ENCODE results near the gene HECTD3. TPM values are rescaled to one million over a fixed set of nuclear protein-coding genes. Genes with fewer than 3 reads are reported as not detected.

HECTD3 gene
- polyA plus RNA-seq, 1 donor (not counting 4 experiments of a cell fraction or from before 2014, with no cell fraction given), result 28.1 TPM

- Histone ChIP-seq H3K79me2 (ENCODE audit: control insufficient read depth, insufficient read depth, low read length) (peaks cover 2% of the 10 kb centered on the region), H3K9me3 (ENCODE audit: control insufficient read depth, low read depth, low read length) (no peaks in the 10 kb centered on the region), H3K36me3 (ENCODE audit: control insufficient read depth in 2 of 2, extremely low read depth in 1 of 2, insufficient read depth in 2 of 2, low read length in 2 of 2) (peaks cover 8% of the 10 kb centered on the region in 2 experiments), H2AFZ (ENCODE audit: control insufficient read depth, low read length) (peak overlapping the region; percentile 76), H3K27ac (ENCODE audit: control insufficient read depth, insufficient read depth, low read length) (no peak overlapping the region), H3K4me1 (ENCODE audit: control insufficient read depth, extremely low read depth, insufficient read depth, low read length) (peaks cover 4% of the 10 kb centered on the region), H4K20me1 (ENCODE audit: control insufficient read depth, extremely low read depth, insufficient read depth, low read length) (no peaks in the 10 kb centered on the region), H3K4me3 (ENCODE audit: control insufficient read depth in 2 of 3, extremely low read depth in 1 of 3, insufficient read depth in 2 of 3, low read depth in 1 of 3, low read length in 3 of 3) (no peak overlapping the region), H3K27me3 (ENCODE audit: control insufficient read depth, extremely low read depth, insufficient read depth, low read length) (no peaks in the 10 kb centered on the region), H3K9ac (ENCODE audit: control insufficient read depth, extremely low read depth, insufficient read depth, low read length) (no peak overlapping the region), H3K4me2 (ENCODE audit: control insufficient read depth, extremely low read depth, insufficient read depth, low read depth, low read length) (no peak overlapping the region), H3K9me1 (ENCODE audit: control insufficient read depth, extremely low read depth, insufficient read depth, low read length) (no peaks in the 10 kb centered on the region)
- DNase-seq (ENCODE audit: low read depth, low spot score), result peak; percentile 56
- FAIRE-seq, result peak; percentile 81
- dilution Hi-C loops (cut with MboI; ENCODE audit: extremely low pct_ligation_motif_present, low sequenced_read_pairs), result no loop called here
- TF ChIP-seq CTCF (optimal IDR thresholded peaks at IDR 0.05 in 1 of 3, IDR thresholded peaks at IDR 0.05 in 1 of 3, conservative IDR thresholded peaks at IDR 0.05 in 1 of 3; ENCODE audit: extremely low read depth in 1 of 3, insufficient read depth in 2 of 3, low read length in 3 of 3) (peak; percentile 85 to 96 (median 95)), EZH2 (IDR thresholded peaks at IDR 0.05; ENCODE audit: low read length) (no peak)
These were observed 7.6 kb upstream of the HECTD3 start for GRCh38 chr1:45018599-45019230.

GRCh38 chr1:45016767-45017166, 5.6 kb upstream of the HECTD3 start:
- dilution Hi-C loops (cut with MboI; ENCODE audit: extremely low pct_ligation_motif_present, low sequenced_read_pairs), result no loop called here
- Histone ChIP-seq H3K36me3 (ENCODE audit: control insufficient read depth in 2 of 2, extremely low read depth in 1 of 2, insufficient read depth in 2 of 2, low read length in 2 of 2) (peaks cover 10 to 11% of the 10 kb centered on the region in 2 experiments), H4K20me1 (ENCODE audit: control insufficient read depth, extremely low read depth, insufficient read depth, low read length) (no peaks in the 10 kb centered on the region), H3K27ac (ENCODE audit: control insufficient read depth, insufficient read depth, low read length) (no peak overlapping the region), H3K9ac (ENCODE audit: control insufficient read depth, extremely low read depth, insufficient read depth, low read length) (no peak overlapping the region), H3K4me1 (ENCODE audit: control insufficient read depth, extremely low read depth, insufficient read depth, low read length) (peaks cover 12% of the 10 kb centered on the region), H3K27me3 (ENCODE audit: control insufficient read depth, extremely low read depth, insufficient read depth, low read length) (no peaks in the 10 kb centered on the region), H3K9me1 (ENCODE audit: control insufficient read depth, extremely low read depth, insufficient read depth, low read length) (no peaks in the 10 kb centered on the region), H3K4me2 (ENCODE audit: control insufficient read depth, extremely low read depth, insufficient read depth, low read depth, low read length) (no peak overlapping the region), H3K79me2 (ENCODE audit: control insufficient read depth, insufficient read depth, low read length) (peaks cover 10% of the 10 kb centered on the region), H3K9me3 (ENCODE audit: control insufficient read depth, low read depth, low read length) (no peaks in the 10 kb centered on the region), H3K4me3 (ENCODE audit: control insufficient read depth in 2 of 3, extremely low read depth in 1 of 3, insufficient read depth in 2 of 3, low read depth in 1 of 3, low read length in 3 of 3) (no peak overlapping the region), H2AFZ (ENCODE audit: control insufficient read depth, low read length) (no peak overlapping the region)
- TF ChIP-seq EZH2 (IDR thresholded peaks at IDR 0.05; ENCODE audit: low read length), result no peak
- TF ChIP-seq CTCF (optimal IDR thresholded peaks at IDR 0.05 in 1 of 3, IDR thresholded peaks at IDR 0.05 in 1 of 3, conservative IDR thresholded peaks at IDR 0.05 in 1 of 3; ENCODE audit: extremely low read depth in 1 of 3, insufficient read depth in 2 of 3, low read length in 3 of 3), result no peak
- no peak for FAIRE-seq
- no peak for DNase-seq (ENCODE audit: low read depth, low spot score)

All from keratinocyte (primary cell).